ENCODE measurements around the gene DPH7. TPM values are rescaled to one million over a fixed set of nuclear protein-coding genes. Genes with fewer than 3 reads are reported as not detected.

Gene DPH7
- total RNA-seq, 1 donor from 2014 or later: 28.4 TPM

GRCh38 chr9:137590469-137591383, 12.0 kb upstream of the DPH7 start, which contains the start of gene ZMYND19:
TSS of gene ZMYND19 (minus strand) at chr9:137590512. CDS start at chr9:137590263, 249 bp downstream.
- TF ChIP-seq CTCF (IDR thresholded peaks at IDR 0.05): no peak
- Histone ChIP-seq H3K4me3 (peak within 1 kb of the TSS; percentile 91), H3K4me1 (peaks cover 30% of the 10 kb centered on the region), H3K36me3 (peaks cover 23% of the 10 kb centered on the region), H3K27ac (peak within 1 kb of the TSS; percentile 59), H3K27me3 (ENCODE audit: low read depth) (no peaks in the 10 kb centered on the region), H3K9me3 (no peaks in the 10 kb centered on the region)
- peak; percentile 98 to 99 for ATAC-seq
- peak; percentile 90 for DNase-seq
- intact Hi-C loops (cut with DNase I): no loop called here

GRCh38 chr9:137590123-137590468, 11.4 kb upstream of the DPH7 start:
- Histone ChIP-seq H3K4me3 (peak overlapping the region; percentile 68), H3K4me1 (peaks cover 30% of the 10 kb centered on the region), H3K9me3 (no peaks in the 10 kb centered on the region), H3K27ac (no peak overlapping the region), H3K27me3 (ENCODE audit: low read depth) (no peaks in the 10 kb centered on the region), H3K36me3 (peaks cover 27% of the 10 kb centered on the region)
- intact Hi-C loops (cut with DNase I): no loop called here
- ATAC-seq (no peak), DNase-seq (no peak)
- TF ChIP-seq CTCF (IDR thresholded peaks at IDR 0.05): no peak

- no peak for TF ChIP-seq CTCF (IDR thresholded peaks at IDR 0.05)
- Histone ChIP-seq H3K27me3 (ENCODE audit: low read depth) (no peaks in the 10 kb centered on the region), H3K36me3 (peaks cover 30% of the 10 kb centered on the region), H3K4me3 (peak overlapping the region; percentile 68), H3K27ac (peak overlapping the region; percentile 18), H3K9me3 (no peaks in the 10 kb centered on the region), H3K4me1 (peaks cover 30% of the 10 kb centered on the region)
- ATAC-seq: no peak
- intact Hi-C loops (cut with DNase I): no loop called here
- peak; percentile 49 for DNase-seq
Observed at GRCh38 chr9:137589441-137590122, 10.9 kb upstream of the DPH7 start.

- Histone ChIP-seq H3K36me3 (peaks cover 35% of the 10 kb centered on the region), H3K27ac (no peak overlapping the region), H3K4me1 (peaks cover 30% of the 10 kb centered on the region), H3K9me3 (no peaks in the 10 kb centered on the region), H3K27me3 (ENCODE audit: low read depth) (no peaks in the 10 kb centered on the region), H3K4me3 (peak overlapping the region; percentile 68)
- intact Hi-C loops (cut with DNase I): no loop called here
- TF ChIP-seq CTCF (IDR thresholded peaks at IDR 0.05): no peak
- ATAC-seq (no peak), DNase-seq (no peak)
Observed at GRCh38 chr9:137588891-137589290, 10.2 kb upstream of the DPH7 start.

GRCh38 chr9:137588311-137588710, 9.6 kb upstream of the DPH7 start:
- H3K4me1 ChIP-seq: peaks cover 30% of the 10 kb centered on the region
- no peak for TF ChIP-seq CTCF (IDR thresholded peaks at IDR 0.05)
- no peak for ATAC-seq
- intact Hi-C loops (cut with DNase I): no loop called here
- H3K27me3 ChIP-seq (ENCODE audit: low read depth): no peaks in the 10 kb centered on the region
- peaks cover 35% of the 10 kb centered on the region for H3K36me3 ChIP-seq
- no peak overlapping the region for H3K4me3 ChIP-seq
- DNase-seq: no peak
- no peak overlapping the region for H3K27ac ChIP-seq
- H3K9me3 ChIP-seq: no peaks in the 10 kb centered on the region
